ENCODE results near the gene MECR.
A peak's percentile ranks its signal among the peaks of the same experiment; 100 is the strongest.
"Not testable (repeated sequence)": the region's sequence is repeated elsewhere in the genome, so short reads cannot be mapped to it uniquely, and the experiment has no call there.

Gene MECR

DNA sequence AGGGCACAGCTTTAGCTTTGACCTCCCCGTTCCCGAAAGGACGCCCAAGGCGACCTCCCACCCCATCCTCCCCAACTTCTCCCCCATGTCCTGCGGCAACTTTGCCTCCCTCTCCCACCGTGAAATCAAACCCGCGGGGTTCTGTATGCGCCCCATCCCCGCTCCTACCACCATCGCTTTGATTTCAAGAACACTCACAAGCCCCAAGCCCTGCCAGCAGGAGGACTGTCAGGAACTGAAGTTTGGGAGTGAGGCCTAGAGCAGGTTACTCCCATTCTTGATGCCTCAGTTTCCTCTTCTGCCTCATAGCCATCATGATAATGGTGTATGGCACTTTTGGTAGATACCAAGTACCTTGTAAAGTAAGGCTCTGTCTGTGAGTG, 7.9 kb upstream of the MECR start:
- Histone ChIP-seq H3K4me3 (ENCODE audit: low read length) (no peak overlapping the region), H3K9ac (ENCODE audit: low read length) (no peak overlapping the region), H3K27ac (ENCODE audit: low read depth, low read length) (no peak overlapping the region), H3K36me3 (ENCODE audit: control insufficient read depth, insufficient read depth, low read length) (no peaks in the 10 kb centered on the region), H3K4me1 (ENCODE audit: control insufficient read depth, insufficient read depth, low read length) (peaks cover 2% of the 10 kb centered on the region), H3K27me3 (ENCODE audit: control insufficient read depth, insufficient read depth, low read length) (peaks cover 13% of the 10 kb centered on the region)

DNA sequence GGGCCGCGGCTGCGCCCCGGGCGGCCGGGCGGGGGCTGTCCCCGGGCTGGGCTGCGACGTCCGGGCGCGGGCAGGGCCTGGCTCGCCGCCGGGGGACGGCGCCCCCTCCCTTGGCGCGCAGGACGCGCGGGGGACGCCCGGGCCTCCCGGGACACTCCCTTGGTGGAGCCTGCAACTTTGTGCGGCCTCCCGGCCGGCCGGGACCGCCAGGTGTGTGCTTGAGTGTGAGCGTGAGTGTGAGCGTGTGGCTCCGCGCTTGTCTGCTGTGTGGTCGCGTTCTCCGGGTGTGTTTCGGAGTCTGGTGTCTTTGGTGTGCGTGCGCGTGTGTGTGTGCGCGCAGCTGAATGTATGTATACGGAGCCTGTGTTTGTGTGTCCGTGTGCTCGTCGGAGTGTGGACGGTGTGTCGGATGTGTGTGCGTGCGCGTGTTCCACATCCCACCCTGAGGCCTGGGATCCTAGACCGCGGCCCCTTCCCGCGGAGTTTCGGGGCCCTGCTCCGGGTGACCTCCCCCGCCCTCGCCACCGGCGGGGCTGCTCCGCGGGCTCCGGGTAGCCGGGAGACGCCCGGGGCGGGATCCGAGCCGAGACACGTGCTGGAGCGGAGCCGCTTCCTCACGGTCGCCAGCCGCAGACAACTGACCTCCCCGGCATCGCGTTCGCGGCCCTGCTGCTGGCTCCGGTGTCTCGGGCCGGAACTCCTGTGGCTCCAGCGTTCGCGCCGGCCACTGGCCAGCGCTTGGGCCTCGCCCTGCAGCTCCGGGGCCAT, 7.3 kb upstream of the MECR start:
- Histone ChIP-seq H3K4me1 (ENCODE audit: control insufficient read depth, insufficient read depth, low read length) (peaks cover 2% of the 10 kb centered on the region), H3K9ac (ENCODE audit: low read length) (no peak overlapping the region), H3K4me3 (ENCODE audit: low read length) (peak overlapping the region; percentile 65), H3K36me3 (ENCODE audit: control insufficient read depth, insufficient read depth, low read length) (no peaks in the 10 kb centered on the region), H3K27ac (ENCODE audit: low read depth, low read length) (no peak overlapping the region), H3K27me3 (ENCODE audit: control insufficient read depth, insufficient read depth, low read length) (peaks cover 13% of the 10 kb centered on the region)

DNA sequence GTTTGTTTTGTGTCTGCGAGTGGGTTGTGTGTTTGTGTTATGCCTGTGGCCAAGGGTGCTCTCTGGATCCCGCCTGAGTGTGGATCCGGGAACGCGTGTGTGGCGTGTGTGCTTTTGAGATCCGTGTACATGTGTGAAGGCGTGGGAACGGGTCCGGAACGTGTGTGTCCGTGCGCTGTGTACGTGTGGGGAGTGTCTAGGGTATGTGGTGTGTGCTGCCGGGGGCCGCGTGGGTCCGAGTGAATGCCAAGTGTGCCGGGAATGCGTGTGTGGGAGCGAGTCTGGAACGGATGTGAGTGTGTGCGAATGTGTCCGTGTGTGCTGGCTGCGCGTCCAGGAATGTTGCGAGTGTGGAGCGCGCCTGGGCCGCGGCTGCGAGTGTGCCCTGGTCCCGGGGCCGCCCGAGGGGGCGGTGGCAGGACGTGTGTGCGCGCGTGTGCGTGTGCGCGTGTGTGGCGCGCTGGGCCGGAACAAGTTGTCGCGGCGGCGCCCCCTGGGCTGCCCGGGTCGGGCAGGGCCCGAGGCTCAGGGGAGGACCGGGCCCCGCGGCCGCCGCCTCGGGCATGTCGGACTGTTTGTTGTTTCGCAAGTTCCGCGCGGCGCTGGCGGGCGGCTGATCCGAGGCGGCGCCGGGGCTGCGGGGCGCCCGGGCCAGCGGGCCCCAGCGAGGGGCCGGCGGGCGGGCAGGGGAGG, 6.5 kb upstream of the MECR start:
- H3K9ac ChIP-seq (ENCODE audit: low read length) = no peak overlapping the region
- peaks cover 13% of the 10 kb centered on the region for H3K27me3 ChIP-seq (ENCODE audit: control insufficient read depth, insufficient read depth, low read length)
- H3K36me3 ChIP-seq (ENCODE audit: control insufficient read depth, insufficient read depth, low read length) = no peaks in the 10 kb centered on the region
- no peak overlapping the region for H3K27ac ChIP-seq (ENCODE audit: low read depth, low read length)
- peak overlapping the region; percentile 81 for H3K4me3 ChIP-seq (ENCODE audit: low read length)
- H3K4me1 ChIP-seq (ENCODE audit: control insufficient read depth, insufficient read depth, low read length) = peaks cover 2% of the 10 kb centered on the region

DNA sequence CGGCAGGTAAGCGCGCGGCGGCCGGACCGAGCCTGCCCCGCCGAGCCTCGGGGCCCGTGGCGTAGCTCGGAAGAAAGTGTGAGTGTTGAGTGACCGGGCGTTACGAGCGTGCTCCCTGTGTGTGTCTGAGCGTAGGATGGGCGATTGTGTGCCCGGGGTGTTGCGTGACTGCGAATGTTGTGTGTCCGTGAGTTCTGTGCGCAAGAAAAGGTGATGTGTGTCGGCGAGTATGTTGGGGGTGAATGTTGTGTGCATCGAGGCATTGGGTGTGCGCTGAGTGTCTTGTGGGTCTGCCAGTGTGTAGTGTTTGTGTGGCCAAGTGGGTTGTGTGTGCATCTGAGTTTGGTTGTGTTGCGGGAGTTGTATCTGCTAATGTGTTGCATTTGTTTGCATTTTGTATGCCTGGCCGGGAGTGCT, 6.0 kb upstream of the MECR start:
- H3K36me3 ChIP-seq (ENCODE audit: control insufficient read depth, insufficient read depth, low read length) = no peaks in the 10 kb centered on the region
- H3K27me3 ChIP-seq (ENCODE audit: control insufficient read depth, insufficient read depth, low read length) = peaks cover 13% of the 10 kb centered on the region
- no peak overlapping the region for H3K27ac ChIP-seq (ENCODE audit: low read depth, low read length)
- H3K4me3 ChIP-seq (ENCODE audit: low read length) = peak overlapping the region; percentile 81
- H3K9ac ChIP-seq (ENCODE audit: low read length) = peak overlapping the region; percentile 13
- H3K4me1 ChIP-seq (ENCODE audit: control insufficient read depth, insufficient read depth, low read length) = peaks cover 2% of the 10 kb centered on the region

DNA sequence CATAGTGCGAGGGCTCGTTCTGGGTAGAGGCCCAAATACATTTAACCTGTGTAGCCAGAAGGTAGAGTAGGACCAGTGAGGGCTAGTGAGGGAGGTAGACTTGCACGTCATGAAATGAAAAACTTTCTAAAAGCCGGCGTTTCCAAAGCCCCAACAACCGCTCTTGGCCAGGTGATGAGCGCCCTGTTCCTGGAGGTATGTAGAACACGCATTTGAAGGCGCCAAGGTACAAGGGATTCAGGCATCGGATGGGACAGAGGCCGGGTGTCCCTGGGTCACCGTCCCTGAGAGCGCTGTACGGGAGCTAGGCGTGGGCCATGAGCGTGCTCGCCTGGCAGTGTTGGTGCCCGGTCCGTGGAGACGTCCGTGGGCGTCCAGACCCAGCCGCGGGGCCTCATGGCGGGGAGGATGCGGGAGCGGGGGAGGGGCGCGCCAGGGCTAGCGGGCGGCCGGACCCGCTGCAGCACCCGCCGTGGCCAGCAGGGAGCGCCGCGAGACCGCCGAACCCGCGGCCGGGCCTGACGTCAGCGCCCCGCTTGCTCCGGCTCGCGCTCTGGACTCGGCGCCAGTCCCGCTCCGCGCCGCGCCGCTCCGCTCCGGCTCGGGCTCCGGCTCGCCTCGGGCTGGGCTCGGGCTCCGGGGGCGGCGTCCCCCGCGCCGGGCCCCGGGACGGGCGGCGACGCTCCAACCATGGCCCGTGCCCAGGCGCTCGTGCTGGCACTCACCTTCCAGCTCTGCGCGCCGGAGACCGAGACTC, 5.4 kb upstream of the MECR start, which contains the start of gene PTPRU:
Gene PTPRU, plus strand, starts transcription at position 568 of the 757 bp plus-strand sequence. Its CDS starts 123 bp downstream, at position 691.
- Histone ChIP-seq H3K36me3 (ENCODE audit: control insufficient read depth, insufficient read depth, low read length) (no peaks in the 10 kb centered on the region), H3K4me1 (ENCODE audit: control insufficient read depth, insufficient read depth, low read length) (peaks cover 3% of the 10 kb centered on the region), H3K9ac (ENCODE audit: low read length) (peak within 1 kb of the TSS; percentile 13), H3K27me3 (ENCODE audit: control insufficient read depth, insufficient read depth, low read length) (peaks cover 13% of the 10 kb centered on the region), H3K4me3 (ENCODE audit: low read length) (peak within 1 kb of the TSS; percentile 81), H3K27ac (ENCODE audit: low read depth, low read length) (no peak within 1 kb of the TSS)

DNA sequence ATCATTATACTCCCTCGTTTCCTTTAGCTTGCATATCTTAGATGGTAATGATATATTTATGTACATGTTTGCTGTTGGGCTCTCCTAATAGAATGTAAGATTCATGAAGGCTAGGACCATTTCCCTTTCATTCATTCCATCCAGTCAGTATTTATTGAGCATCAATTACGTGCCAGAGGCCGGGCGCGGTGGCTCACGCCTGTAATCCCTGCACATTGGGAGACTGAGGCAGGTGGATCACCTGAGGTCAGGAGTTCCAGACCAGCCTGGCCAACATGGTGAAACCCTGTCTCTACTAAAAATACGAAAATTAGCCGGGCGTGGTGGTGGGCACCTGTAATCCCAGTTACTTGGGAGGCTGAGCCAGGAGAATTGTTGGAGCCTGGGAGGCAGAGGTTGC, 4.1 kb upstream of the MECR start:
- Histone ChIP-seq H3K27me3 (ENCODE audit: control insufficient read depth, insufficient read depth, low read length) (peaks cover 13% of the 10 kb centered on the region), H3K4me1 (ENCODE audit: control insufficient read depth, insufficient read depth, low read length) (peaks cover 11% of the 10 kb centered on the region)
- H3K27ac ChIP-seq (ENCODE audit: low read depth, low read length); H3K36me3 ChIP-seq (ENCODE audit: control insufficient read depth, insufficient read depth, low read length); H3K4me3 ChIP-seq (ENCODE audit: low read length); H3K9ac ChIP-seq (ENCODE audit: low read length): not testable (repeated sequence)

DNA sequence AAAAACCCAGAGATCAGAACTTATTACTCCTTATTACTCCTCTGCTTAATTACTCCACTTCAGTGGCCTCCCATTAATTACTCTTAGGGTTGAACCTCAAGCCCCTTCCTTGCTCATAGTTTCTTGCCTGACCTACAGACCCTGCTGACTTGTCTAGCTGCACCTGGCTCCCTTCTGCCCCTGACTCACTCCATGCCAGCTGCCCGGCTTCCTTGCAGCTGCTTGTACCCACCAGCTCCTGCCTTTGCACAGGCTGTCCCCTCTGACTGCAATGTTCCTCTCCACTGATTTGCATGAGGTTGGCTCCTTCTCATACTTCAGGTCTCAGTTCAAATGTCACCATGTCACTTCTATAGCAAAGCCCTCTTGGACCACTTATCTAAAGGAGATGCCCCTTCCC, 3.7 kb upstream of the MECR start:
- H3K27me3 ChIP-seq (ENCODE audit: control insufficient read depth, insufficient read depth, low read length) = peaks cover 13% of the 10 kb centered on the region

DNA sequence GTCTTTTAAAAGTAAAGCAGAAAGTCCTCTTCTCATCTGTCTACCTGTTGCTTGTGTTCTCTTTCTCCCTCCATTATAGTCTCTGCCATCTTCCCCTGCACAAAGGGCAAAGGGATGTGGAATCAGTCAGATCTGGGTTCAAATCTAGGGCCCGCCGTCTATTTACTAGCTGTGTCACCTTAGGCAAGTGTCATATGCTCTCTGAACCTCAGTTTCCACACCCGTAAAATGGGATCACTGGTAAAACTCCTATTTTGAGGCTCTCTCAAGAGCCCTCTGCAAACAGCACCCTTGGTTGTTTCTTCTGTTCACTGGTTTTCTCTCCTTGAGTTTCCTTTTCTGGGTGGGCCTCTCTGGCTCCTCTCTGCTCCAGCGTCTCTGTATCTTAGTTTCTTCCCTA, 3.0 kb upstream of the MECR start:
- H3K4me1 ChIP-seq (ENCODE audit: control insufficient read depth, insufficient read depth, low read length) = peaks cover 15% of the 10 kb centered on the region
- peaks cover 12% of the 10 kb centered on the region for H3K27me3 ChIP-seq (ENCODE audit: control insufficient read depth, insufficient read depth, low read length)
- no peak overlapping the region for H3K4me3 ChIP-seq (ENCODE audit: low read length)
- no peak overlapping the region for H3K27ac ChIP-seq (ENCODE audit: low read depth, low read length)
- no peak overlapping the region for H3K9ac ChIP-seq (ENCODE audit: low read length)
- H3K36me3 ChIP-seq (ENCODE audit: control insufficient read depth, insufficient read depth, low read length) = no peaks in the 10 kb centered on the region

More for the DNA sequence above, 3.7 kb upstream of the MECR start:
- Histone ChIP-seq H3K4me3 (ENCODE audit: low read length) (no peak overlapping the region), H3K27ac (ENCODE audit: low read depth, low read length) (no peak overlapping the region), H3K9ac (ENCODE audit: low read length) (no peak overlapping the region), H3K4me1 (ENCODE audit: control insufficient read depth, insufficient read depth, low read length) (peaks cover 15% of the 10 kb centered on the region), H3K36me3 (ENCODE audit: control insufficient read depth, insufficient read depth, low read length) (no peaks in the 10 kb centered on the region)

DNA sequence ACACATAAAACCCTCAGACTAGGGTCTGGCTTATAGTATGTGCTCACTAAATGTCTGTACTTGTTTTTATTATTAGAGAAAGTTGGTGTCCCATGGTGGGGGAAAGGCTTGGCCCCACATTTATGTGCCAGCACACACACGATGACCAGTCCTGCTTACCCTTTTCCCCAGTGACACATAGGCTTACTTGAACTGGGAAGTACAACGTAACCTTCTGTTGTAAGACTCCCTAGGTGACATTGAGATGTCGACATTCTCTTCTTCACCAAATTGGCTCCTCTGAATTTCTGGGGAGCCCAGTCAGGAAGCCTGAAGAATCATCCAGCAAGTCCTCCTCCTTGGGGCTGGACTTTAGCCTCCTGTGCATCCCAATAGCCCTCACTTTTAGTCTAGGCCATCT, 1.7 kb upstream of the MECR start:
- no peak overlapping the region for H3K4me3 ChIP-seq (ENCODE audit: low read length)
- no peak overlapping the region for H3K9ac ChIP-seq (ENCODE audit: low read length)
- no peaks in the 10 kb centered on the region for H3K36me3 ChIP-seq (ENCODE audit: control insufficient read depth, insufficient read depth, low read length)
- H3K27me3 ChIP-seq (ENCODE audit: control insufficient read depth, insufficient read depth, low read length) = peaks cover 10% of the 10 kb centered on the region
- no peak overlapping the region for H3K27ac ChIP-seq (ENCODE audit: low read depth, low read length)
- peaks cover 15% of the 10 kb centered on the region for H3K4me1 ChIP-seq (ENCODE audit: control insufficient read depth, insufficient read depth, low read length)

DNA sequence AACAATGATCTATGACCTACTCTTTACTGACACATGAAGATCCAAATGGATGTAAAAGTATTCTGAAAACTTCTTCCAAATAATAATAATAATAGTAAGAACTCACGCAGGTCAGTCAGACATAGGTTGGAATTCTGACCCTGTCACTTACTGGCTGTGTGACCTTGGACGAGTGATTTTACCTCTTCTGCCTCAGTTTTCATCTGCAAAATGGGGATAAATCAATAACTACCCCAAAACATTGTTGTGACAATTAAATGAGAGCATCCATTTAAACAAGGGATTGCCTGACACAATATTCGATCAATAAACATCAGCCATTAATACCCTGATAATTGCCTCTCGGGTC, 556 bp downstream of the MECR start:
- no peaks in the 10 kb centered on the region for H3K27me3 ChIP-seq (ENCODE audit: control insufficient read depth, insufficient read depth, low read length)
- peaks cover 13% of the 10 kb centered on the region for H3K4me1 ChIP-seq (ENCODE audit: control insufficient read depth, insufficient read depth, low read length)
- peak overlapping the region; percentile 57 for H3K27ac ChIP-seq (ENCODE audit: low read depth, low read length)
- H3K9ac ChIP-seq (ENCODE audit: low read length) = peak overlapping the region; percentile 85
- H3K36me3 ChIP-seq (ENCODE audit: control insufficient read depth, insufficient read depth, low read length) = no peaks in the 10 kb centered on the region
- H3K4me3 ChIP-seq (ENCODE audit: low read length) = peak overlapping the region; percentile 96

DNA sequence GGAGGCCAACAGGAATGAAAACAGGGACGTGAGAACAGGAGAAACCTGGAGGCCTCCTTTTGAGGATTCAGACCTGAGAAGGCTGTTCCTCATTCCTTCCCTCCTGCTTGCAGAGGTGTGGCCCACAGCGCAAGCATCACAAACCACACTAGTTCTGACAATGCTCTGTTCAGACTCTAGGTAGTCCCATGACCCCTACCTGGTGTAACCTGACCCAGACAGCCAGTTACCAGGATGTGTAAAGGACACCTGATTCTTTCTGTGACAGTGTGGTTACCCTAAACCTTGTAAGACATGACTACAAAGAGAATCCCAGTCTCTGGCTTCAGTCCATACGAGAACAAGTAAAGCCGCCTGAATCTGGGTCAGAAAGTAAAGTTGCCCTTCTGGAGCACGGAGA, 3.2 kb downstream of the MECR start:
- no peak overlapping the region for H3K4me3 ChIP-seq (ENCODE audit: low read length)
- H3K4me1 ChIP-seq (ENCODE audit: control insufficient read depth, insufficient read depth, low read length) = peaks cover 13% of the 10 kb centered on the region
- no peak overlapping the region for H3K27ac ChIP-seq (ENCODE audit: low read depth, low read length)
- H3K9ac ChIP-seq (ENCODE audit: low read length) = no peak overlapping the region
- H3K27me3 ChIP-seq (ENCODE audit: control insufficient read depth, insufficient read depth, low read length) = no peaks in the 10 kb centered on the region
- H3K36me3 ChIP-seq (ENCODE audit: control insufficient read depth, insufficient read depth, low read length) = no peaks in the 10 kb centered on the region

DNA sequence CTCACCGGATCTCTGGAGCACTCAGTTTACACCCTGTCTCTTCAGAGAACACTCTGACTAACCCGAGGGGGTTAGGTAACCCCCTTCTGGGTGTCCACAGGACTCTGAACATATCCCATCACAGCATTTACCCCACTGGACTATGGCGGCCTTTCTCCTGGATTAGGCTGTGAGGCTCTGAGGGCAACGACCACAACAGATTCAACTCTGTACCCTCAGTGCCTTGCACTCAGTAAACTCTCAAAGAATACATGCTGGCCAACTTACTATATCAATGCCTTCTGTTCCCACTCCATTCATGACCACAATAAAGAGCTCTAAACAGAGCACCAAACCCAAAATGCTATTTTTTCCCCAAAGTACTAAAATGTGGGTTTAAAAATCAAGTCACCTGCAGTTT, 5.4 kb downstream of the MECR start:
- no peak overlapping the region for H3K9ac ChIP-seq (ENCODE audit: low read length)
- peaks cover 7% of the 10 kb centered on the region for H3K4me1 ChIP-seq (ENCODE audit: control insufficient read depth, insufficient read depth, low read length)
- no peak overlapping the region for H3K27ac ChIP-seq (ENCODE audit: low read depth, low read length)

More for the DNA sequence above, 5.4 kb downstream of the MECR start:
- Histone ChIP-seq H3K36me3 (ENCODE audit: control insufficient read depth, insufficient read depth, low read length) (no peaks in the 10 kb centered on the region), H3K4me3 (ENCODE audit: low read length) (no peak overlapping the region), H3K27me3 (ENCODE audit: control insufficient read depth, insufficient read depth, low read length) (no peaks in the 10 kb centered on the region)

Data from rectal smooth muscle tissue (tissue), 1 donor.